IMR-90 (cell line): ENCODE measurements around the gene FOXL1. TPM values are rescaled to one million over a fixed set of nuclear protein-coding genes. Genes with fewer than 3 reads are reported as not detected.

Source experiments
- ATAC-seq: fragments of 200-7000 bp; cut with Tn5 transposase; 2 replicates; pipeline ENCODE4 v1.9.1; 2020; ENCODE audit warnings: low read depth, mild to moderate bottlenecking, moderate library complexity
- BruUV-seq: library from RNA; stranded (reverse); fragments of 400-500 nt; replicated peaks from 2 replicates; lab custom pipeline; 2021; lab: Mats Ljungman, UMichigan
- CTCF ChIA-PET: fragments of 300-600 bp; formaldehyde crosslinking; extraction: SDS; loops from one replicate; lab custom pipeline; 2021; ENCODE audit warnings: antibody characterized with exemption; lab: Yijun Ruan, JAX
- POLR2A ChIA-PET: fragments of 300-600 bp; sonication (Branson Sonifier 250); formaldehyde crosslinking; loops from one replicate; lab custom pipeline; 2022; ENCODE audit warnings: antibody characterized with exemption; ENCODE audit not compliant: unreplicated experiment; lab: Charles Lee
- DNase-seq: peaks from one replicate; pipeline ENCODE4 v3.0.0; 2013
- H2AFZ ChIP-seq: replicated peaks from 2 replicates; pipeline ENCODE3; 2013; ENCODE audit warnings: low read length, mild to moderate bottlenecking; ENCODE audit not compliant: poor library complexity
- H2AK5ac ChIP-seq: 2 replicates; pipeline ENCODE4 v1.6.1; 2013; ENCODE audit warnings: low read depth, low read length, inconsistent platforms
- H2AK9ac ChIP-seq: replicated peaks from 2 replicates; pipeline ENCODE3; 2013; ENCODE audit warnings: mild to moderate bottlenecking, low read depth, low read length, moderate library complexity; ENCODE audit not compliant: poor library complexity
- H2BK120ac ChIP-seq: 2 replicates; pipeline ENCODE4 v1.6.1; 2013; ENCODE audit warnings: low read depth, low read length, inconsistent platforms
- H2BK15ac ChIP-seq: 3 replicates; pipeline ENCODE4 v1.6.1; 2013; ENCODE audit warnings: low read depth, low read length, inconsistent platforms
- H2BK20ac ChIP-seq: 2 replicates; pipeline ENCODE4 v1.6.1; 2013; ENCODE audit warnings: low read depth, mild to moderate bottlenecking, inconsistent platforms, low read length, moderate library complexity
- H2BK5ac ChIP-seq: 2 replicates; pipeline ENCODE4 v1.6.1; 2013; ENCODE audit warnings: mild to moderate bottlenecking, low read depth, low read length, inconsistent platforms; ENCODE audit not compliant: poor library complexity, severe bottlenecking
- H3K14ac ChIP-seq: replicated peaks from 2 replicates; pipeline ENCODE4 v1.6.1; 2013; ENCODE audit warnings: low read depth, low read length, inconsistent platforms
- H3K18ac ChIP-seq: 2 replicates; pipeline ENCODE4 v1.6.1; 2013; ENCODE audit warnings: low read depth, low read length, control low read depth
- H3K23ac ChIP-seq: 2 replicates; pipeline ENCODE4 v1.6.1; 2013; ENCODE audit warnings: low read depth, low read length, inconsistent platforms
- H3K27ac ChIP-seq: 2 replicates; pipeline ENCODE4 v1.5.1; 2013; ENCODE audit warnings: mild to moderate bottlenecking, control low read depth, low read length; ENCODE audit not compliant: insufficient read depth
- H3K27me3 ChIP-seq: 2 replicates; pipeline ENCODE4 v1.6.1; 2013; ENCODE audit warnings: low read length; ENCODE audit not compliant: control insufficient read depth, insufficient read depth
- H3K36me3 ChIP-seq: 2 replicates; pipeline ENCODE4 v1.6.1; 2013; ENCODE audit warnings: low read length, mixed read lengths; ENCODE audit not compliant: control insufficient read depth, insufficient read depth
- H3K4ac ChIP-seq: 2 replicates; pipeline ENCODE4 v1.6.1; 2013; ENCODE audit warnings: low read depth, low read length, inconsistent platforms
- H3K4me1 ChIP-seq: 2 replicates; pipeline ENCODE4 v1.6.1; 2013; ENCODE audit warnings: low read length, mixed read lengths; ENCODE audit not compliant: control insufficient read depth, insufficient read depth
- H3K4me2 ChIP-seq: 2 replicates; pipeline ENCODE4 v1.6.1; 2013; ENCODE audit warnings: low read depth, mild to moderate bottlenecking, control low read depth, low read length, moderate library complexity
- H3K4me3 ChIP-seq: 2 replicates; pipeline ENCODE4 v1.5.1; 2013; ENCODE audit warnings: low read depth, mild to moderate bottlenecking, control low read depth, low read length, moderate library complexity; ENCODE audit not compliant: insufficient read depth
- H3K56ac ChIP-seq: 2 replicates; pipeline ENCODE4 v1.6.1; 2013; ENCODE audit warnings: low read length, inconsistent platforms; ENCODE audit not compliant: insufficient read depth; ENCODE audit errors: extremely low read depth
- H3K79me1 ChIP-seq, 2 experiments: 2 replicates each; pipeline ENCODE4 v1.6.1; 2013; ENCODE audit warnings: low read length in 2 of 2, inconsistent platforms in 1 of 2, low read depth in 1 of 2
- H3K9ac ChIP-seq: 2 replicates; pipeline ENCODE4 v1.6.1; 2013; ENCODE audit warnings: low read depth, low read length, control low read depth
- H3K9me1 ChIP-seq: 2 replicates; pipeline ENCODE4 v1.6.1; 2013; ENCODE audit warnings: low read length, inconsistent platforms; ENCODE audit not compliant: insufficient read depth
- H3K9me3 ChIP-seq: 2 replicates; pipeline ENCODE4 v1.6.1; 2013; ENCODE audit warnings: low read length; ENCODE audit not compliant: control insufficient read depth, insufficient read depth
- H4K20me1 ChIP-seq: 2 replicates; pipeline ENCODE4 v1.6.1; 2013; ENCODE audit warnings: low read length, inconsistent platforms; ENCODE audit not compliant: insufficient read depth
- H4K5ac ChIP-seq: 2 replicates; pipeline ENCODE4 v1.6.1; 2013; ENCODE audit warnings: mild to moderate bottlenecking, low read depth, low read length, control low read depth
- H4K8ac ChIP-seq, 2 experiments: 2 replicates each; pipeline ENCODE4 v1.6.1; 2013; ENCODE audit warnings: low read depth in 2 of 2, low read length in 2 of 2, control low read depth in 1 of 2, inconsistent platforms in 1 of 2
- H4K91ac ChIP-seq: 2 replicates; pipeline ENCODE4 v1.6.1; 2013; ENCODE audit warnings: low read depth, low read length, inconsistent platforms; ENCODE audit not compliant: insufficient read depth
- CEBPB ChIP-seq: IDR thresholded peaks from 2 replicates; pipeline ENCODE4 v1.6.1; 2012; ENCODE audit warnings: low read depth, low read length, improper control_type of control experiment
- CHD1 ChIP-seq: IDR thresholded peaks from 2 replicates; pipeline ENCODE4 v1.6.1; 2012; ENCODE audit warnings: low read depth, low read length, improper control_type of control experiment
- CTCF ChIP-seq: conservative IDR thresholded peaks from 2 replicates; pipeline ENCODE4 v1.5.1; 2012; ENCODE audit warnings: mild to moderate bottlenecking, low read depth, low read length, improper control_type of control experiment
- POLR2A ChIP-seq: IDR thresholded peaks from 2 replicates; pipeline ENCODE4 v1.6.1; 2012; ENCODE audit warnings: mild to moderate bottlenecking, low read depth, low read length
- SMC3 ChIP-seq: fragments of 150-350 bp; IDR thresholded peaks from 2 replicates; pipeline ENCODE4 v1.6.1; 2016; ENCODE audit warnings: low read depth, mild to moderate bottlenecking, antibody characterized with exemption, low read length, moderate library complexity
- WGBS, 2 experiments: methylation state at CpG; one replicate each; pipeline versions ENCODE4 v1.1.5 to v1.1.7; 2013; ENCODE audit warnings: missing lambda C conversion rate in 2 of 2; ENCODE audit not compliant: insufficient read length in 1 of 2; ENCODE audit errors: extremely low coverage in 2 of 2; 5-methylcytosine and 5-hydroxymethylcytosine counted together
- dilution Hi-C: fragments of 300-500 bp; cut with HindIII; formaldehyde crosslinking; loops from one replicate; pipeline ENCODE4 v1.14.3; 2018; ENCODE audit warnings: low sequenced_read_pairs; ENCODE audit not compliant: unreplicated experiment
- in situ Hi-C: fragments of 300-500 bp; cut with MboI; formaldehyde crosslinking; loops from 3 replicates; pipeline ENCODE4 v1.14.3; 2019; ENCODE audit warnings: low sequenced_read_pairs, inconsistent platforms, mixed read lengths
- intact Hi-C: fragments of 100-400 bp; cut with micrococcal nuclease; formaldehyde crosslinking; loops from 2 replicates; pipeline ENCODE4 v1.10.0; 2022
- polyA plus RNA-seq, 3 experiments: library from polyadenylated mRNA; depleted of rRNA; stranded (reverse); fragments of >200 nt; gene quantifications; 2 replicates each; pipeline ENCODE4 v1.2.3, GENCODE V29; 2012; ENCODE audit warnings: low replicate concordance in 1 of 3
- total RNA-seq: library from RNA; depleted of rRNA; stranded (reverse); fragments of >200 nt; gene quantifications from 2 replicates; pipeline ENCODE4 v1.2.3, GENCODE V29; 2012

Gene FOXL1
- total and polyA plus RNA-seq, 2 of the 4 experiments (the other 2 are of a cell fraction) = 15.2 to 25.8 TPM

DNA sequence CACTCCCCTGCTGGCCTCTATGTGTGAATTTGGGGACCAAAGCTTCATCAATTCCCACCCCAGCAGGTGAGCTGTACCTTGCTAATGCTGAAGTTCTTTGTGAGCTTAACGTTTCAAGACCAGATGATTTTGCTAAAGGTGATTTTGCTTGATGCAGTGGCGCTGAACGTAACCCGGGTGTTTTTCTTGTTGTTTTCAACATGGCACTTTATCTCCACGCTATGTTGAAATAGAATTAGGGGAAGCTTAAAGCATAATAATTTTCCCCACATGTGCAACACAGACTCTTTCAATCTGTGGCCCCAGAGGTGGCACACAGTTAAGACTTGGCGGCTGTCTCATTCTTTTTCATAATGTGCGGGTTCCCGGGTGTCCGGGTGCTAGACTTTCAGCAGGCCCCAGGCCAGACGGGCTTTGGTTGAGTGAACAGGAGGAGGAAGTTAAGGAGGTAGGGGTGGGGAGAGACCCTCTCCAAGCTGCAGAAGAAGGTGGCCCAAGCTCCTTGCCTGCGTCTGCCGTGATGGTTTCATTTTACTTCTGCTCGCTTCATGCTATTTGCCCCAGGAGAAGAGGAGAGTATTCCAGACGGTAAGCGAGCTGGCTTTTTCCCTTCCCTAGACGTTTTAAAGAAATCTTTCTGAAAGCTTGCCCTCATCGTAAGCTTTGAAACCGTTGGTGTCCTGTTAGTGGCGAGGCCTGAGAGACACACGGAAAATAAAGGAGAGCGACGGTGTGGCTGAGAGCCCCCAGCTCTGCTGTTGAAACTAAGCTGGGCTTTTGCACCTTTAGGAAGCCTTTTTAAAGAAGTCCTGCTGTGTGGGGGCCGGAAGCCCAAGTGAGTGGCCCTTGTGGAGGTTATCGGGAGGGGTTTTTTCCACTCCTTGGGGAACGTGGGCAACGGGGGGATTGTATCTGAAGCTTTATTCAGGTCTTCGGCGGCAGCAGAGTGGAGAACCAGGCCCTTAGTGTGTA, 7.5 kb upstream of the FOXL1 start:
- no peak overlapping the region for H2AK9ac ChIP-seq
- in situ Hi-C loops = no loop called here
- BruUV-seq = no TSS peak

More for the DNA sequence above, 7.5 kb upstream of the FOXL1 start:
- Histone ChIP-seq H3K36me3 (no peaks in the 10 kb centered on the region), H3K4me1 (peaks cover 11% of the 10 kb centered on the region), H2BK15ac (no peak overlapping the region; the same call in 2 of the 3 replicates), H3K9me1 (peaks cover 12% of the 10 kb centered on the region), H3K4me3 (no peak overlapping the region), H4K5ac (no peak overlapping the region), H4K91ac (no peak overlapping the region), H3K14ac (peak overlapping the region; percentile 48; the same call in 1 of the 2 replicates), H3K56ac (no peak overlapping the region), H2AFZ (peak overlapping the region; percentile 4), H2BK20ac (no peak overlapping the region), H3K18ac (no peak overlapping the region), H3K4ac (no peak overlapping the region; the same call in 1 of the 2 replicates), H3K79me1 (peaks cover 20 to 54% of the 10 kb centered on the region in 2 experiments), H3K27me3 (no peaks in the 10 kb centered on the region), H4K20me1 (0 out of 2 replicates have a peak, but pooled peaks cover 7% of the 10 kb centered on the region), H2BK5ac (no peak overlapping the region), H3K27ac (no peak overlapping the region), H3K23ac (peak overlapping the region; percentile 97), H2BK120ac (0 out of 2 replicates have a peak overlapping the region, but pooled peaks have one; percentile 63), H2AK5ac (peak overlapping the region; percentile 36; the same call in 1 of the 2 replicates), H3K4me2 (peak overlapping the region; percentile 71), H4K8ac (peak overlapping the region in 1 of 2 experiments; percentile 49; a peak in 1 of 4 replicates), H3K9ac (no peak overlapping the region), H3K9me3 (no peaks in the 10 kb centered on the region)
- ATAC-seq (no peak), DNase-seq (no peak)
- 92% methylated on average over 11 of the region's 28 CpGs; no CpG with 5 or more reads in 1 of the 2 experiments for WGBS, 2 experiments
- ChIA-PET POLR2A (interaction anchor here (0.8 kb wide), 1 partner anchor 8 kb away, joined by 4 read pairs; no protein-coding TSS in a partner anchor), CTCF (interaction anchor here (0.6 to 1.8 kb wide), 3 partner anchors 179 to 650 kb away, joined by 3 to 5 read pairs (median 4); no protein-coding TSS in a partner anchor)
- TF ChIP-seq POLR2A (no peak), SMC3 (no peak), CEBPB (no peak), CHD1 (no peak), CTCF (no peak)
- intact Hi-C loops = no loop called here
- dilution Hi-C loops = no loop called here
